Bronchial epithelial cell (primary cell): ENCODE results near the gene PKP1. TPM values are rescaled to one million over a fixed set of nuclear protein-coding genes. Genes with fewer than 3 reads are reported as not detected.
A peak's percentile ranks its signal among the peaks of the same experiment; 100 is the strongest.

ENCODE experiments used
- DNase-seq: peaks from one replicate; pipeline ENCODE4 v3.0.0-alpha.2; 2010; ENCODE audit warnings: low read depth
- FAIRE-seq: peaks from 2 replicates; lab custom pipeline; 2011; peaks lifted over from hg19 to GRCh38; lab: Jason Lieb, UNC
- H3K27me3 ChIP-seq: 2 replicates; pipeline ENCODE4 v1.5.1; 2011; ENCODE audit warnings: low read length; ENCODE audit not compliant: control insufficient read depth, insufficient read depth
- H3K36me3 ChIP-seq: 2 replicates; pipeline ENCODE4 v1.5.1; 2011; ENCODE audit warnings: low read length; ENCODE audit not compliant: control insufficient read depth, insufficient read depth
- H3K4me3 ChIP-seq: 2 replicates; pipeline ENCODE4 v1.5.1; 2011; ENCODE audit warnings: mild to moderate bottlenecking, low read depth, low read length, control low read depth
- CTCF ChIP-seq: IDR thresholded peaks from 2 replicates; pipeline ENCODE4 v1.5.1; 2011; ENCODE audit warnings: mild to moderate bottlenecking, moderate library complexity, low read length, control low read depth, inconsistent platforms; ENCODE audit not compliant: insufficient read depth, severe bottlenecking
- total RNA-seq: library from RNA; depleted of rRNA; stranded (reverse); fragments of >200 nt; gene quantifications from 2 replicates; pipeline ENCODE4 v1.2.1, GENCODE V29; 2014

PKP1 gene
- total RNA-seq, 1 donor from 2014 or later, result 117 TPM

- FAIRE-seq (peak; percentile 40), DNase-seq (no peak)
- TF ChIP-seq CTCF, result no peak
- no peaks in the 10 kb centered on the region for H3K36me3 ChIP-seq
- no peak overlapping the region for H3K4me3 ChIP-seq
- no peaks in the 10 kb centered on the region for H3K27me3 ChIP-seq
Observed at GRCh38 chr1:201264072-201264471, 19.2 kb upstream of the PKP1 start.

- TF ChIP-seq CTCF, result no peak
- Histone ChIP-seq H3K27me3 (no peaks in the 10 kb centered on the region), H3K36me3 (no peaks in the 10 kb centered on the region), H3K4me3 (no peak overlapping the region)
- DNase-seq (no peak), FAIRE-seq (no peak)
Observed at GRCh38 chr1:201264554-201264953, 18.8 kb upstream of the PKP1 start.

- Histone ChIP-seq H3K36me3 (no peaks in the 10 kb centered on the region), H3K4me3 (no peak overlapping the region), H3K27me3 (no peaks in the 10 kb centered on the region)
- DNase-seq, result peak; percentile 84
- TF ChIP-seq CTCF, result no peak
- no peak for FAIRE-seq
Observed at GRCh38 chr1:201265756-201266155, 17.6 kb upstream of the PKP1 start.

GRCh38 chr1:201266276-201266675, 17.0 kb upstream of the PKP1 start:
- DNase-seq, result no peak
- no peaks in the 10 kb centered on the region for H3K27me3 ChIP-seq
- no peak overlapping the region for H3K4me3 ChIP-seq
- no peak for FAIRE-seq
- no peak for TF ChIP-seq CTCF
- no peaks in the 10 kb centered on the region for H3K36me3 ChIP-seq

GRCh38 chr1:201266774-201267173, 16.5 kb upstream of the PKP1 start:
- H3K36me3 ChIP-seq, result no peaks in the 10 kb centered on the region
- no peaks in the 10 kb centered on the region for H3K27me3 ChIP-seq
- TF ChIP-seq CTCF, result no peak
- FAIRE-seq (no peak), DNase-seq (peak; percentile 99)
- H3K4me3 ChIP-seq, result no peak overlapping the region

- no peak for FAIRE-seq
- H3K4me3 ChIP-seq, result no peak overlapping the region
- no peaks in the 10 kb centered on the region for H3K36me3 ChIP-seq
- H3K27me3 ChIP-seq, result no peaks in the 10 kb centered on the region
- TF ChIP-seq CTCF, result no peak
- DNase-seq, result peak; percentile 97
Observed at GRCh38 chr1:201267481-201268229, 15.7 kb upstream of the PKP1 start.
